Cardiac muscle cell (in vitro differentiated cells and primary cell): ENCODE measurements around the gene RPS6KL1. TPM values are rescaled to one million over a fixed set of nuclear protein-coding genes. Genes with fewer than 3 reads are reported as not detected.

Experiments
- DNase-seq, 2 donors: peaks; one replicate each; pipeline versions ENCODE4 v3.0.0 to v3.0.0-alpha.2; 2010 to 2017; ENCODE audit warnings: low read depth in 1 of 2, low spot score in 1 of 2
- H3K27ac ChIP-seq: fragments of 200-600 bp; sonication (generic); 2 replicates; pipeline ENCODE4 v1.5.1; 2016
- H3K27me3 ChIP-seq: fragments of 200-600 bp; sonication (generic); 2 replicates; pipeline ENCODE4 v1.6.0; 2016; ENCODE audit warnings: control low read depth
- H3K36me3 ChIP-seq: fragments of 200-600 bp; sonication (generic); 2 replicates; pipeline ENCODE4 v1.5.1; 2016; ENCODE audit warnings: control low read depth
- H3K4me1 ChIP-seq: fragments of 200-600 bp; sonication (generic); 2 replicates; pipeline ENCODE4 v1.8.1; 2017; ENCODE audit warnings: low read depth, mild to moderate bottlenecking, mixed run types
- H3K4me3 ChIP-seq: fragments of 200-600 bp; sonication (generic); 2 replicates; pipeline ENCODE4 v1.5.1; 2016; ENCODE audit warnings: mild to moderate bottlenecking
- H3K9me3 ChIP-seq: fragments of 200-600 bp; sonication (generic); 2 replicates; pipeline ENCODE4 v1.5.1; 2017; ENCODE audit warnings: low read depth, mild to moderate bottlenecking, control low read depth
- polyA plus RNA-seq: library from polyadenylated mRNA; unstranded; fragments of >200 nt; fragmentation: Nextera tagmentation; extraction: Ambion mirVana; gene quantifications from 2 replicates; pipeline ENCODE4 v1.2.1, GENCODE V29; 2016
- total RNA-seq: library from RNA; depleted of rRNA; stranded (reverse); fragments of >200 nt; gene quantifications from 2 replicates; pipeline ENCODE4 v1.2.3, GENCODE V29; 2016
- TF ChIP-seq, protein P1 (sequence below): IDR thresholded peaks from 2 replicates; pipeline ENCODE4 v1.5.1; 2012; ENCODE audit warnings: low read depth, mild to moderate bottlenecking, low read length

Gene RPS6KL1
- total and polyA plus RNA-seq, 2 experiments from 2014 or later, result 9.3 to 15.1 TPM

DNA sequence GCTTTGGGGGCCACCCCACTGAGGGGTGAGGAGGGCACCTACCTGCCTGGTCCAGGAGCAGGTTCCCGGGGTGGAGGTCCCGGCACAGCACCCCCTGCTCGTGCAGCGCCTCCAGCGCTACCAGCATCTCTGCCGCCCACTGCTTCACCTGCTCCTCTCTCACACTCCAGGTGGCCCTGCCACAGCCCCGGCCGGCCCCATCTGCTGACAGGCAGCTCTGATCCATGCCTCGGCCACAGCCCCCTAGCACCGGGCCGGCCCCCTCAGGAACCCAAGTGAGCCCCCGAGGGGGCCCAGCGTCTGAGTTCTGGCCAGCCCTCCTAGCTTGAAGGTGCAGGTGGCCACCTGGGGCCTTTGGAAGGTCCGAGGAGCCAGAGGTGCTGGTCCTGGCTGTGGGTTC, 13.6 kb downstream of the RPS6KL1 start:
- DNase-seq, result no peak
- H3K4me1 ChIP-seq, result no peaks in the 10 kb centered on the region
- no peaks in the 10 kb centered on the region for H3K27me3 ChIP-seq
- no peaks in the 10 kb centered on the region for H3K9me3 ChIP-seq
- no peak overlapping the region for H3K27ac ChIP-seq
- H3K4me3 ChIP-seq, result no peak overlapping the region
- H3K36me3 ChIP-seq, result no peaks in the 10 kb centered on the region
- TF ChIP-seq, protein P1, sequence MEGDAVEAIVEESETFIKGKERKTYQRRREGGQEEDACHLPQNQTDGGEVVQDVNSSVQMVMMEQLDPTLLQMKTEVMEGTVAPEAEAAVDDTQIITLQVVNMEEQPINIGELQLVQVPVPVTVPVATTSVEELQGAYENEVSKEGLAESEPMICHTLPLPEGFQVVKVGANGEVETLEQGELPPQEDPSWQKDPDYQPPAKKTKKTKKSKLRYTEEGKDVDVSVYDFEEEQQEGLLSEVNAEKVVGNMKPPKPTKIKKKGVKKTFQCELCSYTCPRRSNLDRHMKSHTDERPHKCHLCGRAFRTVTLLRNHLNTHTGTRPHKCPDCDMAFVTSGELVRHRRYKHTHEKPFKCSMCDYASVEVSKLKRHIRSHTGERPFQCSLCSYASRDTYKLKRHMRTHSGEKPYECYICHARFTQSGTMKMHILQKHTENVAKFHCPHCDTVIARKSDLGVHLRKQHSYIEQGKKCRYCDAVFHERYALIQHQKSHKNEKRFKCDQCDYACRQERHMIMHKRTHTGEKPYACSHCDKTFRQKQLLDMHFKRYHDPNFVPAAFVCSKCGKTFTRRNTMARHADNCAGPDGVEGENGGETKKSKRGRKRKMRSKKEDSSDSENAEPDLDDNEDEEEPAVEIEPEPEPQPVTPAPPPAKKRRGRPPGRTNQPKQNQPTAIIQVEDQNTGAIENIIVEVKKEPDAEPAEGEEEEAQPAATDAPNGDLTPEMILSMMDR, result no peak

DNA sequence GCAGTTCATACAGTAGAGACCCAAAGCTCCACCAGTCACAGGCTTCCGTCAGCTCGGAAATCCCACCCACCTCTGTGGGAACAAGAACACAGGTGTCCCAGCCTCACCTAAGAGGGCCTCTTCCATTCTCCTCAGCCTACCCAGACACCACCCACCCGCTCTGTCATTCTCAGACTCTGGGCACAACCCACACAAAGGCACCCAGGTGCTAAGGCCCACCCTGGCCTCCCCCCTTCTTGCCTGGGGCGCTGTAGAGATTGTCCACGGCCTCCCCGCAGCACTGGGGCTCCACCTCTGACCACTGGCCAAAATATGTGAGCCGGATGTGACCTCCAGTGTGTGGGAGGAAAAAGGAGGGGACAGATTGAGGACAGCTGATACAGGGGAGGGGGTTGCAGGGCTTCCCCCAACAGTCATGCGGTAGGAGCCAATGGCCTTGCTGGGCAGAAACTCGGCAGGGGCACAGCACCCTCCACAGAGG, 14.2 kb downstream of the RPS6KL1 start:
- H3K27me3 ChIP-seq, result no peaks in the 10 kb centered on the region
- no peaks in the 10 kb centered on the region for H3K9me3 ChIP-seq
- H3K4me1 ChIP-seq, result no peaks in the 10 kb centered on the region
- no peak for DNase-seq
- H3K27ac ChIP-seq, result no peak overlapping the region
- TF ChIP-seq, protein P1, result no peak
- H3K4me3 ChIP-seq, result no peak overlapping the region
- peaks cover 1% of the 10 kb centered on the region for H3K36me3 ChIP-seq

DNA sequence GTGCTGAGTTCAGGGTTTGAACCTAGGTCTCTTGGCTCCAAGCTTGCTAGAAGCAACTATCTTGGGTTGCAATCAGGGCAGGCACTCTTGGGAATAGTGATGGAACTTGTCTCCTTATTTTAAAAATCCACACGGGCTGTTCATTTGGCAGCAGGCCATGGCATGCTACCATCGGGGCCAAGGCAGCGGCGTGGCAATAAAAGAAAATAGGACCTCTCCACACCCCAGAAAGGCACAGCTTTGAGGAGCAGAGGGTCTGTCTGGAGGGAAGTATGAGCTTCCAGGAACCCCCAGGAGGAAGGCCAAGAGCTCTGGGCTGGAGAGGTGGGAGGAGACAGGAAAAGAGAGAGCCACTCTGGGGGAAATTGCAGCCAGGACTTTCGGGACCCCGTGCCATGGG, 15.3 kb downstream of the RPS6KL1 start:
- no peak overlapping the region for H3K27ac ChIP-seq
- peak in 1 of 2 donors; percentile 32 for DNase-seq
- no peaks in the 10 kb centered on the region for H3K4me1 ChIP-seq
- no peaks in the 10 kb centered on the region for H3K27me3 ChIP-seq
- no peak overlapping the region for H3K4me3 ChIP-seq
- TF ChIP-seq, protein P1, result no peak
- no peaks in the 10 kb centered on the region for H3K9me3 ChIP-seq
- H3K36me3 ChIP-seq, result peaks cover 8% of the 10 kb centered on the region

DNA sequence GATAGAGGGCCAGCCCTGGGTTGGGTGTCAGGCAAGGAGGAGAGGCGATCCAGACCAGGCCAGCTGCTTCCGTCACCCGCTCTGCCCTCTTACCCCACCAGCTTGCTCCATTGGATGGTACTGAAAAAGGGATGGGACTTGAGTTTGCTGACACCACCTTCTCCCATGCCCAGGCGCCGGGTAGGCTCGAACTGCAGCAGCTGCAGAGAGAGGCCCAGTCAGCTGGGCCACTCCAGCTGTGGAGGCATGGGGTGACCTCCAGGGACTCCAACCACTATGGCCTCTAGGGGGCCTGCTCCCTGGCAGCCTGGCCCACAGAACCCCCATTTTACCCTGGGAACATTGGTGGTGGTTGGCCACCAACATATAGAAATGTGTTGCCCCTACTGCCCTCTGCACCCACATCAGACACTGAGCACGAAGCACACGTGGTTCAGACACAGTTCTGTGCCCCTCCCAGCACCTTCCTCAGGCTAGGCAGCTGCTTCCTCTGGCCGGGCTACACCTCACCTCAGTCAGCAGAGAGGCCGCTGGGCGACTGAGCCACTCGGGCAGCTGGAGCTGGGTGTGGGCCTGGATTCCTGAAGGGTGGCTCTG, 16.0 kb downstream of the RPS6KL1 start:
- Histone ChIP-seq H3K4me3 (no peak overlapping the region), H3K36me3 (peaks cover 14% of the 10 kb centered on the region), H3K4me1 (no peaks in the 10 kb centered on the region), H3K27me3 (no peaks in the 10 kb centered on the region), H3K27ac (no peak overlapping the region), H3K9me3 (no peaks in the 10 kb centered on the region)
- TF ChIP-seq, protein P1, result peak; percentile 17
- DNase-seq, result no peak

DNA sequence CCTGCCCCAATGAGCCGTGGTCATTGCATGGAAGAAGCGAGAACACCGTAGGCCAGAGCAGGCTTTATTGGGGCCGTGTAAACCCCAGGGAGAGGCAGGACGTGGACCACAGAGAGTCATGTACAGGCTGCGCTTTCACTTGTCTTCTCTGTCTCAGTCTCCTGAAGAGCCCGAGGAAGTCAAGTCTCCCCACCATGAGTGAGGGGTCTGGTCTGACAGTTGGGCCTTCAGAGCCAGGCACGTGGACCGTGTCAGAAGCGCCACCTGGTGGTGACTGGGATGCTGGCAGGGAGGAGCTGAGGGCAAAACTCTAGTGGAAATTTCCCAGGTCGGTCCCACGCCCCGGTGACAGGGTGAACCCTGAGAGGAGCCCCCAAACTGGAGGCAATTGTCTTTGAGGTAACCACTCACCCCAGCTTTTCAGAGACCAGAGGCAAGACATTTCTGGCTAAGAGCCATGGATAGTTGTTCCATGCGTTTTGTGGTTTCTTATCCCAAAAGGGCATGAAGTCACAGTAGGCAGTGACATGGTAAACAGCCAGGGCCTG, 17.4 kb downstream of the RPS6KL1 start:
- no peak overlapping the region for H3K4me3 ChIP-seq
- H3K27ac ChIP-seq, result no peak overlapping the region
- peaks cover 26% of the 10 kb centered on the region for H3K36me3 ChIP-seq
- TF ChIP-seq, protein P1, result peak; percentile 99
- no peaks in the 10 kb centered on the region for H3K4me1 ChIP-seq
- H3K9me3 ChIP-seq, result no peaks in the 10 kb centered on the region
- H3K27me3 ChIP-seq, result no peaks in the 10 kb centered on the region
- DNase-seq, result peak; percentile 59 to 79
